NCI-H2227 (cell line): Measurements from ENCODE around the gene LMAN1L.
A peak's percentile ranks its signal among the peaks of the same experiment; 100 is the strongest.

ENCODE experiments used
- DNase-seq: peaks from one replicate; lab custom pipeline; 2025; ENCODE audit not compliant: unreplicated experiment; lab: John Stamatoyannopoulos, UW

LMAN1L gene

GRCh38 chr15:74815121-74815934, 2.7 kb downstream of the LMAN1L start:
- no peak for DNase-seq

GRCh38 chr15:74815961-74816360, 3.3 kb downstream of the LMAN1L start:
- no peak for DNase-seq

GRCh38 chr15:74816624-74817369, 4.2 kb downstream of the LMAN1L start:
- peak; percentile 38 for DNase-seq

GRCh38 chr15:74817370-74817737, 4.7 kb downstream of the LMAN1L start:
- peak; percentile 38 for DNase-seq

- no peak for DNase-seq
Measured at GRCh38 chr15:74820056-74820455, 7.4 kb downstream of the LMAN1L start.

GRCh38 chr15:74821091-74821789, 8.6 kb downstream of the LMAN1L start:
- DNase-seq, result peak; percentile 22

GRCh38 chr15:74821790-74822158, 9.1 kb downstream of the LMAN1L start:
- DNase-seq, result no peak

GRCh38 chr15:74822233-74822632, 9.6 kb downstream of the LMAN1L start:
- no peak for DNase-seq

GRCh38 chr15:74823324-74823723, 10.7 kb downstream of the LMAN1L start:
- no peak for DNase-seq

GRCh38 chr15:74824976-74825375, 12.3 kb downstream of the LMAN1L start:
- DNase-seq, result no peak

- DNase-seq, result no peak
Measured at GRCh38 chr15:74825866-74826265, 13.2 kb downstream of the LMAN1L start.

GRCh38 chr15:74826364-74826819, 13.8 kb downstream of the LMAN1L start, which contains the start of gene CPLX3:
Gene CPLX3, plus strand, starts transcription at chr15:74826627. Its CDS starts 77 bp downstream, at chr15:74826704.
- DNase-seq, result peak; percentile 11

GRCh38 chr15:74826921-74827320, 14.3 kb downstream of the LMAN1L start:
- DNase-seq, result no peak

GRCh38 chr15:74827614-74828013, 15.0 kb downstream of the LMAN1L start:
- DNase-seq, result no peak

- DNase-seq, result no peak
Measured at GRCh38 chr15:74828835-74829234, 16.2 kb downstream of the LMAN1L start.

- no peak for DNase-seq
Measured at GRCh38 chr15:74829486-74829885, 16.9 kb downstream of the LMAN1L start.

GRCh38 chr15:74829991-74830390, 17.4 kb downstream of the LMAN1L start:
- no peak for DNase-seq

- DNase-seq, result no peak
Measured at GRCh38 chr15:74830868-74831267, 18.2 kb downstream of the LMAN1L start.

- DNase-seq, result no peak
Measured at GRCh38 chr15:74831813-74832495, 19.3 kb downstream of the LMAN1L start.

- DNase-seq, result no peak
Measured at GRCh38 chr15:74832826-74833225, 20.2 kb downstream of the LMAN1L start.
